ENCODE measurements around the gene SRBD1.
"Not testable (repeated sequence)": the region's sequence is repeated elsewhere in the genome, so short reads cannot be mapped to it uniquely, and the experiment has no call there.

Gene SRBD1

DNA sequence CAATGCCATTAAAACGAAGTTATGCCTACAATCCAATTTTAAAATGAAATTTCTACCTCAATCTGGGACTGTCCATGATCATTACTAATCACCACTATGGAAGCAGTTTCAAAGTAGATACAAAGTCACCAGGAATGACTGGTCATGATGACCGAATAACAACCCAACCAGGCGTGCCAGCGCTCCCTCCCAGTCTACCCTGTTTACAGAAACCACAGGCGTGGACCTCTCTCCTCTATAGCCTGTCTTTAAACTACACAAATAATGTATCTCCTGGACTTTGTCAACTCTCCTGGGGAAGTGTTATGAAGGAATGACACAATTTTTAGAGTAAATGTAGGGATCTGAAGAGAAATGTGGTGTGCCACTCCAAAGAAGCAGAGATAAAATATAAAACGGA lies 150.2 kb downstream of the SRBD1 start:
- DNase-seq: no peak

DNA sequence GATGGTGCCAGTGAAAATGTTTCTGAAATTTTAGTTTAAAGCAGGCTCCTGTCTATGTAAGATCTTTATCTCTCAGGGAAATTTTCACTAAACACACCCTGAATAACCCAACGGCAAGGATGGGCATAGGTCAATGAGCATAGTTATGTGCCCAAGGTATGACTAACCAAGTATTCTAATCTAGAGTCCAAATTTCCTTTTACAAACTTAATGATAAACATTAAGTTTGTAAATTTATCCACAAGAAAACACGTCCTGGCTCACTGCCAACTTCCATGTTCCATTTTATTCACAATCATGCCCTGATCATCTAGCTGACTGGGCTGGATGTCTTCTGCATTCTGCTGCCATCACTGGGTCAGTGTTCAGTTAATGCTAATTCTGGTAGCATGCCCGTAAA lies 151.2 kb downstream of the SRBD1 start:
- DNase-seq: no peak

DNA sequence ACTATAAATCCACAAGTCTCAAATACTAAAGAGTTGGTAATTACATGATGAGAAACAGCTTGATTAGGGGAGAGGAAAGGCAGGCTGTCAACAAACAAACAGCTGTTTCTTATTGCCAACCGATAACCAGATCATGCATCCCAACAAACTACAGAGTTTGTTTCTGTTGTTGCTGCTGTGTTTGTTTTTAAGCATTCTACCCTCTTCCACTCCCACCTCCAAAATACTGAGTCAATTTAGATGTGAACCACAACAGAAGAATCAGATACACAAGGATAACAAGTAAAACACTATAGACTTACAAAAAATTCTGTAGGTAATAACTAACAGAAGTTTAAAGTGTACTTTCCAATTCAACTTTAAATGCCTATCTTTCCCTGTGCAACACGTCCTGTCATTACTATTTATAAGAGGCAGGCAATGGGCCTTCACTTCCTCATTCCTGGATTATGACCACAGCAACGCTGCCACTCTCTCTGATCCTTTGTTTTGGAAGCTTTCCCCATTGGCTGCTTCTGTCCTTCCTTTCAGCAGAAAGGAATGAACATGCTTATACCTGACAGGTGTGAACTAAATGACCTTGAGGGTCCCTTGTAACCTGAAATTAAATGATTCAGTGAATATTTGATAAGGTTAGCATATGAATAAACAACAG lies 152.0 kb downstream of the SRBD1 start:
- no peak for DNase-seq

DNA sequence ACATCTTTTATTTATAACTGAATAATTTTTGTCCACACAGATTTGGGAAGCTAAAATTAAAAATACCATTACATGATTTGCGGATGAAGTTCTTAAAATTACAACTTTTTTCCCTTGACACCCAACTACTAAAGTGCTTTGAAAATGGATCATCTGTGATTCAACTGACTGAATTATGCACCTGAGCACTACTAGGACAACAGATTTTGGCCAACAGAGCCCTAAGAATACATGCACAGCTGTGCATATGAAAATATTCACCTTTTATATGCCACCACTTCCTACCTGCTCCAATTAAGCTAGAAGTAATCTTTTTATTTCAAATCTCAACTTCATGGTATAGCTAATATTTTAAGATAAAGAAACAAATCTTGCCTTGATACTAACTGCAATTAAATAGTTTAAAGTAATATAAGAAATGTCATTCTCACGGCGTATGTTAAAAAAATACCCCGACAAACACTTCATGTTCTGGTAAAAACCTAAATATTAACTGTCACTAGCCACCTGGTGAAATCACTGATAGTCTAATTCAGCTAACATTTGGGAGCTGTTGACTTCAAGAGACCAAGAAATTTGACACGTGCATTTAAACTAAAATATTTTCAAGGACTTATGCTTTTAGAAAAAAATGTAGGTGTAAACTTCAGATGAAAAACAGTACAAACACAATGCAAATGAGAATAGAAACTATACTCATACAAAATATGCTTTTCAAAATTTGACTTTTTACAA lies 153.7 kb downstream of the SRBD1 start:
- no peak for DNase-seq

DNA sequence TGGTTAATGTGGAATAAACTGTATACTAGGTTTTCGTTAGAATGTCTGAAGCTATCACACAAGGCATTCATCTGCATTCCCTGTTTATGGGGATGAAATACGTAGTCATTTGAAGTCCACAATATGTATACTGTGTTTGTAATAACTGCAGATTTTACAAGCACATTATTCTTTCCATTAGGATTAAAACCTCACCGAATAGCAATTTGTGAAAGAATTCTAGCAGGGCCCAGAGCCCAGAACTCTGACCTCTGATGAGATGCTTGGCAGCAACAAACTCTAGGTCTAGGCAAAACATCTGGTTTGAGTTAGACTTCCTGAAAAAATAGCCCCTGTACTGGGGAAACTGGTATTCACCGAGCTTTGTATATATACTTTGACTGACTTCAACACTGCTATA lies 158.2 kb downstream of the SRBD1 start:
- peak; percentile 55 for DNase-seq

DNA sequence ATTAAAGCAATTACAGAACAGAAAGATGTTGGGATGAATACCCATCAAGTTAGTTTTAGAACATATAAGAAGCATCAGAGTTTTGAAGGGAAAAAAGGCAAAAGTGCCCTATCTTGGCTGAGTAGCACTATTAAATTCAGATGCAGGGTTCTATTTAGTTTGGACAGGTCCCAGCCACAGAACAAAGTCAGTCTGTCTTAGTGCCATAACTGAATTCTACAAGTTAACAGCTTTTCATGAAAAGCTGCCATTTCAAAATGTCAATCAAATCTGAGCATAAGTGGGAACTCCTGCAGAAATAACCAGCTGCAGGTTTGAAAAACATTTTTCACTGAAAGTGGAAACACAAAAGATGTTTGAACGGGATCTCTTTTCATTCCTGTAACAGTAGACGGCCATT lies 160.4 kb downstream of the SRBD1 start:
- no peak for DNase-seq

DNA sequence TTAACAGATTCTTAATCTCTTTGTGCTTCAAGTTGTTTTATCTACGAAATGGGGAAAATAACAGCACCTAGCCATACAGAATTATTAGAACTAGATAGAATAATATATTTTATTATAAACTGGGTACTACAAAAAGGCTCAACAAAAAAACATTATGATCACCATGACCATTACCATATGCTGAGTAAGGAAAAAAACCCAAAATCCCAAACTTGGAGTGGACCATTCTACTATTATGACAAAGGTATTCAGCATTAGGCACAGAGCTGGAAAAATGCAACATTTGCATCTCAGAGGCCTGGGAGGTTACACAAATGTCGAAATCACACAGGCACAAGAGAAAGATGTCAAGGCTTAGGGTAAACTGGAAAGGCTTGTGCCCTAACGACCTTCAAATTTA lies 162.8 kb downstream of the SRBD1 start:
- no peak for DNase-seq

DNA sequence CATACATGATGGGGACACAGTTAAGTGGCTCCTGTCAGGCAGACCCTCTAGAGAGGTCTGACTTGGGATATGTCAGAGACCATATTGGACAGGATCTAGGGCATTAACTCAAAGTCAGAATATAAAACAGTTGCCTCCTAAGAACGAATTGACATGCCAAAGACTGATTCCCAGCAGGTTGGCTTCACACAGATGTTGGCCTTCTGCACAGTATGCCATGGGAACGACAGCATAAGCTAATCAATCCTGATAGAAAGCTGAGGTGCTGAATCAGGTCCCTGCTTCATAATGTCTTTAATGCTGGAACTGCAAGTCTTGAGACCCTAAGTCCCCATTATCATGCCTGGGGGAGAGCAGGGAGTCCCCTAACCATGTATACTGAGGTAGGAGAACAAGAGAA lies 165.1 kb downstream of the SRBD1 start:
- DNase-seq: no peak

DNA sequence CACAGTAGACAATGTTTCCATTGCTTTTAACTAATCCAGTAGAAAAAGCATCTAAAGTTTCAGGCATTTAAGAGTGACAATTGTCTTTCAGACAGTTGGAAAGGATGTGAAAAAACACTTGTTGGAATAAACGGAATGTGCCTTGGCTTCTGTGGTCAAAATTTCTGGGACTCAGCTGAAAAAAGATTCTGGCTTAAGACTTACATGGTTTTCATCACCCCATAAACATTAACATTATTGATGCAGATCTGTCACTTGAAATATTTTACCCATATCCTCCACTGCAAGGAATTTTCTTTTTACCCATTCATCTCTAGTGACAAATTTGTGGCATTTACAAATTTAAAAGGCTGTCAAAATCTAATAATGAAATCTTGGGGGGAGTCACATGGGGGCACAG lies 166.0 kb downstream of the SRBD1 start:
- DNase-seq: no peak

DNA sequence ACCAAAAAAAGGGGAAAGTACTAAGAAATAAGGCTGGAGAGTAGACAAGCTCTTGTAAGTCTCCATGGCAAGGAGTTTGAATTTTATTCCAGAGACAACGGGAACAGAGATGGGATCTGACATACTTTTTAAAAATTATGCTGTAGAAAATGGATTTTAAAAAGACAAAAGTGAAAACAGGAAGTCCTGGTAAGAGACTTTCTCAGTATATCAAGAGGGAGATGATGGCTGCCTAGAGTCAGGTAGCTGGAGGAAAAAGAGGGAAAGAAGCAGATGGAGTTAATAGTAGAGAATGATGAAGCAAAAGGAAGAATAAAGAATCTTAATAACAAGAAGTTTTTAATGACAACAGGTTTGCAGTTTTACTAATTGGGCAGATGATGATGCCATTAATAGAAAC lies 168.1 kb downstream of the SRBD1 start:
- DNase-seq: no peak

DNA sequence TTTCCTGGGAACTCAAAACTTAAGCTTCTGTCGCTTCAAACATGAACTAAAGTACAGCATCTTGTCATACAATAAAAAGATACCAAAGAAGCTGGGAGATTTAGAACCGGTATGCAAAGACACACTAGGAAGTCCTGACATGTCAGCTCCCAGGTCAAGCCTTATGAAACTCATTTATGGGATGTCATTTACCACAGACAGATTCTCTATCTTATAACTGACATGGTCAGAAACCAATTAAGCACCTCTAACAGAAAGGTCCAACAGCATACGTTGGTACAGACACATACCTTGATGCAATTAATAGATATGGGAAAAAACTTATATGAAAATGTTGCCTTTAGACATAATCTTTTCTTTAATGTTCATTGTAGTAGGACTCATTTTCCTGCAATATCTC lies 169.0 kb downstream of the SRBD1 start:
- no peak for DNase-seq

DNA sequence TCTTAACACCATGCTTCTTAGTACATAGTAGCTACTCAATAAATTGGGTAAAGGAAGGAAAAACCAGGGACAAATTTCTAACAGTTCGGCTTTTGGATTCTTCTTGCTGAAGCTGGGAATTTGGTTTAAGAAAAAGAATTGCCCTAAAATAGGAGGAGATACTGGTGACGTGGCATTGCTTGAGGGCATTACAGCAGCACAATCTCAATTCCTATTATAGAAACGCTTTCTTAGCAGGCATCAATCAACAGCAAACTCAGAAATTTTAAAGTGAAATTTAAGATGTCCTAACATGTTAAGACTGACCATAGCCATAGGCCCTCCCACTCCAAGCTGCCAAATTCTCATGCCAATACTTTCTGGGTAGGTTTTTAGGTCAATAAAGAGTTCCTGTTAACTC lies 169.5 kb downstream of the SRBD1 start:
- DNase-seq: no peak

DNA sequence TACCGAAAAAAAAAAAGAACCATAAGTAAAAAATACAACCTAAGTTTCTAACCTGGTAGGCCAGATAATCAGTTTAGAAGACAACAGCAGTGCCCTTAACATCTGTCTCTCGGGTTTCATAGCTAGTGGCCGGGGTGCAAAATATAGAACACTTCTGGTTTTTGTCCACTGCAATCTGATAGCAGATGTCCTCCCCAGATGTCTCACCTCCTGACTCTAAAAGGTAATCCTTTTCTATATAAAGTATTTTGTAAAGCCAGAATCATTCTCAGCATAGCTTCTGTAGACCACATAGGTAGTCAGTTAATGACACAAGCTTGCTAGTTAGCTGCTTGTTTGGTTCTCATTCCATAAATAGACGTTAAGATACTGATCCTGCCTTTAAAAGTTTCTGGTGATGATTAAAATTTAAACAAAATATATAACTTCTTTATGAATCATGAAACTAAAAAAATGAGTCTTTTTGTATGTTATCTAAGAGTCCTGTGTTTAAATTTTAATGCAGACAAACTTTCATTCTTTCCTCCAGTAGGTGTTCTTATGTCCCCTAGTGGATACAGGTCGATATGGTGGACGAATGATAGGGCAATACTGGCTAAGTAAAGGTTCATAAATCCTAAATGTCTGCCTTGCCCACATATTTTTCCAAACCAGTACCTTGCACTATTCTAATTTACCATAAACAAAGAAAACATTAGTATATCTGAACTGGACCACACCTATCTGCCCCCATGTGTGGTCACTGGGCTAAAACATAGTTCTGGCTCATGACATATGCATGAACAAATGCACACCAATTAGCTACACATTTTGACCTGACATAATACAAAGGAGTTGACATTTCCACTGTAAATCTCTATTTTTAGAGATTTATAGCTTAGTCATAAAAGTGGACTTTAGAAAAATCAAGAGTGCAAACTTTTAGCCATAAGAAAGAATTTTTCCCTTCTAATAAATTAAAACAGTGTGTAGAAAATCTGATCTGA lies 171.0 kb downstream of the SRBD1 start:
- DNase-seq: no peak

DNA sequence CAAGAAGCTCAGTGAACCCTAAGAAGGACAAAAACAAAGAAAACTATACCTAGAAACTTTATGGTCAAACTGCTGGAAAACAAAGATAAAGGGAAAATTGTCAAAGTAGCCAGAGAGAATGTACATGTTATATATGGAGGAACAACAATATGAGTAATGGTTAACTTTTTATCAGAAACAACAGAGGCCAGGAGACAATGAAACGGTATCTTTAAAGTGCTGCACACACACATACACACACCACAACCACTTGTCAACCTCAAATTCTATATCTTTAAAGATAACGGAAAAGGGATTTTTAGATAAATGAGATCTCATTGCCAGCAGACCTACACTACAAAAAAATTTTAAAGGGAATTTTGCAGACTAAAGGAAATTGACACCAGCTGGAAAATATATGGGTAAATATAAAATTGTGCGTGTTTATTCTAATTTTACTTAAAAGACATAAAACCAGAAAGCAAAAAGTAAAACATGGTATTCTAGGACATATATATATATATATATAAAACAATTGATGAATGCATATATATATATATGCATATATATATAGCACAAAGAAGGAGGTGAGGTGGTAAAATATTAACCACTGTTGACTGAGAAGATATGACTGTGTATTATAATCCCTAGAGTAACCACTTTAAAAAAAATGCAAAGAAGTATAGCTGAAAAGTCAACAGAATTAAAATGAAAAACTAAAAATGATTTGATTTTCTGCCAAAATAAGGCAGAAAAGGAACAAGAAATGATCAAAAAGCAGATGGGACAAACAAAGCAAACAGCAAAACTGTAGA lies 172.0 kb downstream of the SRBD1 start:
- DNase-seq: no peak

DNA sequence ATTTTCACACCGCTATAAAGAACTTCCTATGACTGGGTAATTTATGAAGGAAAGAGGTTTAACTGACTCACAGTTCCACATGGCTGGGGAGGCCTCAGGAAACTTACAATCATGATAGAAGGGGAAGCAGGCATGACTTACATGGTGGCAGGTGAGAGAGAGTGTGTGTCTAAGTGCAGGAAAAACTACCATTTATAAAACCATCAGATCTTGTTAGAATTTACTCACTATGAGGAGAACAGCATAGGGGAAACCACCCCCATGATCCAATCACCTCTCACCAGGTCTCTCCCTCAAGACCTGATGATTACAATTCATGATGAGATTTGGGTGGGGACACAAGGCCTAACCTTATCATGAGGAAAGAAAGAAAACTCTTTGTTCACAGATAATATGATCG lies 174.6 kb downstream of the SRBD1 start:
- no peak for DNase-seq

DNA sequence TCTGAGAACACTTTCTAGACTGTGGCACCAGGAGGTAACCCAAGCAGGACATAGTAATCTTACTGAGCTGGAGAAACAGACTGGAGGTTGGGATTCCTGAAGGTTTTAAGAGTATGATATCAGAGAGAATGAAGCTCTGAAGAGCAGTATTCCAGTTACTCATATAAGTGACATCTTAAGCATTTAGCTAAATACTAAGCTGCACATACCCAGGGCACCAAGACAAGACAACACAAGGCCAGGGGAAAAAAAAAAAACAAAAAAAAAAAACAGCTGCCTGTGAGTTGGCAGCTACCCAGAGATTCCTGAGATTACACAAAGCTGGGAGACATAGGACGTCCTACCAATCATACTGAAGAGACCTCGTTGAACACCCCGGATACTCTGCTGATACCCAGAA lies 175.8 kb downstream of the SRBD1 start:
- no peak for DNase-seq

DNA sequence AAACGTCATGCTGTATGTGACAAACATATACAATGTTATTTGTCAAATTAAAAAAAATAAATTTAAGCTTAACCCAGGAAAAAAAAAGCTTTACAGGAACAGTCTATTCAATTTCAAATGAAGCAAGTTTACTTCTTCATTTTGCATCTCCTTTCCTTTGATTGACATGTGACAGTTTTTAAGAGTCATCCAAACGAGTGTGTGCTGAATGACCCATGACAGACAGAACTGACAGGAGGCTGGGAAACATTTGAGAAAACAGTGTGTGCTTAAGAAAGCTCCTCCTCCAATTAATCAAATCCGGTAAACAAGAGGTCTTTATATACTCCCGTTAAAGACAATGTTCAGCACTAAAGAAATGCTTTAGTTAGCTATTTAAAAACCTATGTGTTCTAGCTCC lies 177.7 kb downstream of the SRBD1 start:
- no peak for DNase-seq

DNA sequence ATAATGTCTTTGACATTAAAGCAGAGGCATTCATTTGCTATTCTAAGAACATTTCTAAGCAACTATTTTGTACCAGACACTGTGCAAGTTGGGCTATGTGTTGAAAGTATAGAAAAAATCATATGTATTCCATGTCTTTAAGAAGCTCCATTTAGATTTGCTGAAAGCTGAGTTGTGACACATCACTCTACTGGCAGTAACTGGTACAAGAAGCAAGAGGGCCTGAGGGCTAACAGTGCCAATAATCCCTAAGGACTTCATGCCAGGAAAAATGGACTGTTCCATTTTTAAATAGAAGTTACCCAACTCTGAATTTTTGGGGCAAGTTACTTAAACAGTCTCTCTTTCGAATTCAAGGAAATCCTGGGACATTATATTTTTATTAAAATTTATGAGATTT lies 178.7 kb downstream of the SRBD1 start:
- no peak for DNase-seq

DNA sequence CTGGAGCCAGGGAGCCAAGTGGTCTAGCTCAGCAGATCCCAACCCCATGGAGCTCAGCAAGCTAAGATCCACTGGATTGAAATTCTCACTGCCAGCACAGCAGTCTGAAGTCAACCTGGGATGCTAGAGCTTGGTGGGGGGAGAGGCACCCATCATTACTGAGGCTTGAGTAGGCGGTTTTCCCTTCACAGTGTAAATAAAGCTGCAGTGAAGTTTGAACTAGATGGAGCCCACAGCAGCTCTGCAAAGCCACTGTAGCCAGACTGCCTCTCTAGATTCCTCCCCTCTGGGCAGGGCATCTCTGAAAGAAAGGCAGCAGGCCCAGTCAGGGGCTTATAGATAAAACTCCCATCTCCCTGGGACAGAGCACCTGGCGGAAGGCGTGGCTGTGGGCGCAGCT lies 185.0 kb downstream of the SRBD1 start:
- DNase-seq: not testable (repeated sequence)

DNA sequence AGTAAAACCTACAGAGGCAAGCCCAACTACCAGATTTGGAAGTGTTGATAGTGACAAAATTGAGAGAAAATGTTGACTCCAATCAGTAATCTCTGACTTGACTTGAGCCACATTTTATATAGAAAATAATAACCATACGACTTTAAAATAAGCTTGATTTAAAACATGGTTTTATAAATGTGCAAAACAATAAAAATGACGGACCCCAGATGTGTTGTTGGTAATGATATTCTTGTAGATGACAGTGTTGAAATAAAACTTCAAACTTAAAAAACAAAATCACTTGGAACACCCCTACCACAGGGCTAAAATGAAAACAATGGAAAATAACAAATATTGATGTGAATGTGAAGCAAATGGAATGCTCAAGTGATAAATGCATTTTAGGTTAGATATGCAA lies 188.1 kb downstream of the SRBD1 start:
- no peak for DNase-seq

DNA sequence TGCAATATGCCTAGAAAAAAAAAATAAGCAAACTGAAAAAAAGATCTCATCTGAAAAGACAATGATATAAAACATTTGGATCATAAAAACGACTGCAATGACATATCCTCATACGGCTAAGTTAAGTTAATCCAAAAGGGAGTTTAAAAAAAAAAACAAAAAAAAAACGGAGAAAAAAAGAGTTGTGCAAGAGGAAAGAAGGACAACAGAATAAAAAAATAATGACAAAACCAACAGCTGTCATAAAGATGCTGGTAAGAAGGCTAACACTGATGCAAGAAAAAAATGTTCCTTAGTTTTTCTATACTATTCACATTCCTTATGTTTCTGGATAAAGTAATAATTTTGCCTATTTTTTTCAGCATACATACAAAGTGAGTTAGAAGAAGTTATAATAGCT lies 192.5 kb downstream of the SRBD1 start:
- DNase-seq: no peak

DNA sequence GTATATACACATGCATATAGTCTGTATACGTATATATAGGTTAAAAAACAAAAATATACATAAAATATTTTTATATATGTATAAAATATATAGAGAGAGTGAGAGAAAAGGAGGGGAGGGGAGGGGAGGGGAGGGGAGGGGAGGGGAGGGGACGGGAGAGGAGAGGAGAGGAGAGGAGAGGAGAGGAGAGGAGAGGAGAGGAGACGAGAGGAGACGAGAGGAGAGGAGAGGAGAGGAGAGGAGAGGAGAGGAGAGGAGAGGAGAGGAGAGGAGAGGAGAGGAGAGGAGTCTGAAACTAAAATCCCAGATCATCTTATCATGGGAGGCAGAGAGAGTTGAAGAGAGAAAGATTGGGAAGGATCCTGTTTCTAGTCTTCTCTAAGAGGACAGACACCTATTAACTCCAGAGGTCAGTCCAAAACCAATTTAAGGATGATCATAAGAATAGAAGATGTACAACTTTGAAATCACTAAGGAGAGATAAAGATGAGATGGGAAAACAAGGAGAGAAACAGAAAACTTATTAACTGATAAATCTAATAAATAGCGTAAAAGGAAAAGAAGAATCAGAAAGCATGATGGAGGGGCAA lies 195.4 kb downstream of the SRBD1 start:
- DNase-seq: no peak

All from right forelimb (tissue), 1 donor.